HCT116 (cell line): Measurements from ENCODE around the gene TMEM132A. TPM values are rescaled to one million over a fixed set of nuclear protein-coding genes. Genes with fewer than 3 reads are reported as not detected.

Experiments
- ATAC-seq: fragments of 200-7000 bp; cut with Tn5 transposase; 2 replicates; pipeline ENCODE4 v1.9.1; 2020; ENCODE audit warnings: mild to moderate bottlenecking, moderate library complexity
- BruUV-seq: library from RNA; stranded (reverse); fragments of 400-500 nt; replicated peaks from 2 replicates; lab custom pipeline; 2021; lab: Mats Ljungman, UMichigan
- CTCF ChIA-PET: fragments of 300-600 bp; sonication (Branson Sonifier 250); formaldehyde crosslinking; loops from one replicate; lab custom pipeline; 2021; ENCODE audit warnings: antibody characterized with exemption; lab: Charles Lee
- POLR2A ChIA-PET: fragments of 300-600, 350-600 bp; sonication (Branson Sonifier 250); formaldehyde crosslinking; loops from one replicate; lab custom pipeline; 2021; ENCODE audit warnings: antibody characterized with exemption; lab: Charles Lee
- RAD21 ChIA-PET, 2 experiments: fragments of 300-600 bp; sonication (Branson Sonifier 250); formaldehyde crosslinking; loops; one replicate each; lab custom pipeline; 2023; ENCODE audit warnings: low total read pairs in 2 of 2; ENCODE audit not compliant: uncharacterized antibody in 2 of 2, unreplicated experiment in 2 of 2, low non-redundant PET in 1 of 2; lab: Charles Lee
- DNase-seq: peaks from one replicate; pipeline ENCODE4 v3.0.0-alpha.2; 2010; ENCODE audit warnings: low read depth, low spot score
- H2AFZ ChIP-seq: fragments of 200-600 bp; shearing (Covaris generic), sonication (generic); 2 replicates; pipeline ENCODE4 v1.6.1; 2017; ENCODE audit warnings: low read depth, mixed run types, mixed read lengths, antibody characterized with exemption, low read length; ENCODE audit not compliant: poor library complexity, severe bottlenecking
- H3K27ac ChIP-seq: 2 replicates; pipeline ENCODE4 v1.5.1; 2012; ENCODE audit warnings: low read depth, low read length
- H3K27me3 ChIP-seq: fragments of 200-600 bp; sonication (generic); 2 replicates; pipeline ENCODE4 v1.6.1; 2016; ENCODE audit warnings: mixed run types, low read length, mixed read lengths; ENCODE audit not compliant: insufficient read depth
- H3K36me3 ChIP-seq, 2 experiments: fragments of 200-500 bp in 1 of 2; fragments of 200-600 bp in 1 of 2; sonication (Bioruptor generic) in 1 of 2; sonication (generic) in 1 of 2; 2 replicates each; pipeline versions ENCODE4 v1.5.1 to v1.6.1; 2014 to 2016; ENCODE audit warnings: low read length in 2 of 2, inconsistent platforms in 1 of 2, mixed read lengths in 1 of 2, mixed run types in 1 of 2; ENCODE audit not compliant: insufficient read depth in 2 of 2, control insufficient read depth in 1 of 2
- H3K4me1 ChIP-seq, 2 experiments: fragments of 200-600 bp in 1 of 2; sonication (generic) in 1 of 2; 2 replicates each; pipeline versions ENCODE4 v1.5.1 to v1.6.1; 2012 to 2017; ENCODE audit warnings: low read length in 2 of 2, inconsistent platforms in 1 of 2, mild to moderate bottlenecking in 1 of 2, mixed read lengths in 1 of 2, mixed run types in 1 of 2, moderate library complexity in 1 of 2; ENCODE audit not compliant: insufficient read depth in 2 of 2, control insufficient read depth in 1 of 2
- H3K4me2 ChIP-seq: fragments of 200-600 bp; sonication (generic); 2 replicates; pipeline ENCODE4 v1.6.1; 2017; ENCODE audit warnings: mixed run types, low read length, mixed read lengths
- H3K4me3 ChIP-seq, 2 experiments: fragments of 200-600 bp in 1 of 2; sonication (generic) in 1 of 2; replicated peaks in 1 of 2; 2 replicates each; pipeline ENCODE4 v1.5.1; 2011 to 2016; ENCODE audit warnings: low read length in 2 of 2, control low read depth in 1 of 2, low read depth in 1 of 2, mild to moderate bottlenecking in 1 of 2, mixed read lengths in 1 of 2, mixed run types in 1 of 2
- H3K79me2 ChIP-seq: fragments of 200-600 bp; sonication (generic); 2 replicates; pipeline ENCODE4 v1.6.1; 2017; ENCODE audit warnings: mild to moderate bottlenecking, mixed run types, low read length, moderate library complexity, mixed read lengths; ENCODE audit not compliant: insufficient read depth
- H3K9ac ChIP-seq: fragments of 200-600 bp; sonication (generic); 2 replicates; pipeline ENCODE4 v1.6.1; 2016; ENCODE audit warnings: low read length, mixed read lengths
- H3K9me2 ChIP-seq: fragments of 200-600 bp; sonication (generic), shearing (Covaris generic); 2 replicates; pipeline ENCODE4 v1.6.1; 2017; ENCODE audit warnings: mixed run types, mild to moderate bottlenecking, moderate library complexity; ENCODE audit not compliant: insufficient read depth
- H3K9me3 ChIP-seq, 2 experiments: fragments of 200-500 bp in 1 of 2; fragments of 200-600 bp in 1 of 2; sonication (Bioruptor generic) in 1 of 2; sonication (generic) in 1 of 2; 2 replicates each; pipeline ENCODE4 v1.6.1; 2014 to 2017; ENCODE audit warnings: low read length in 2 of 2, mixed read lengths in 2 of 2, inconsistent platforms in 1 of 2, low read depth in 1 of 2, mild to moderate bottlenecking in 1 of 2, mixed run types in 1 of 2, moderate library complexity in 1 of 2; ENCODE audit not compliant: control insufficient read depth in 1 of 2, insufficient read depth in 1 of 2
- H4K20me1 ChIP-seq: fragments of 200-600 bp; sonication (generic), shearing (Covaris generic); 2 replicates; pipeline ENCODE4 v1.6.1; 2017; ENCODE audit warnings: mixed run types, mild to moderate bottlenecking, moderate library complexity; ENCODE audit not compliant: insufficient read depth
- ATF3 ChIP-seq: IDR thresholded peaks from 2 replicates; pipeline ENCODE4 v1.6.1; 2012
- ELF1 ChIP-seq: IDR thresholded peaks from 2 replicates; pipeline ENCODE4 v1.6.1; 2012; ENCODE audit warnings: low read depth, borderline replicate concordance
- EZH2 ChIP-seq: fragments of 200-600 bp; sonication (generic); IDR thresholded peaks from 2 replicates; pipeline ENCODE4 v1.6.1; 2017; ENCODE audit warnings: antibody characterized with exemption, mixed run types
- EZH2phosphoT487 ChIP-seq: fragments of 200-600 bp; IDR thresholded peaks from 2 replicates; pipeline ENCODE4 v1.6.1; 2018; ENCODE audit warnings: antibody characterized with exemption, borderline replicate concordance
- FOSL1 ChIP-seq: IDR thresholded peaks from 2 replicates; pipeline ENCODE4 v1.6.1; 2012; ENCODE audit warnings: low read depth
- JUND ChIP-seq: IDR thresholded peaks from 2 replicates; pipeline ENCODE4 v1.6.1; 2012
- MAX ChIP-seq: IDR thresholded peaks from 2 replicates; pipeline ENCODE4 v1.6.1; 2012
- POLR2A ChIP-seq: IDR thresholded peaks from 2 replicates; pipeline ENCODE4 v1.7.0; 2011; ENCODE audit warnings: borderline replicate concordance; ENCODE audit not compliant: insufficient read depth, insufficient read length; ENCODE audit errors: extremely low read depth
- RAD21 ChIP-seq: IDR thresholded peaks from 2 replicates; pipeline ENCODE4 v1.6.1; 2012; ENCODE audit warnings: low read depth, mild to moderate bottlenecking
- SIN3A ChIP-seq: IDR thresholded peaks from 2 replicates; pipeline ENCODE4 v1.6.1; 2012; ENCODE audit warnings: low read depth
- SP1 ChIP-seq: IDR thresholded peaks from 2 replicates; pipeline ENCODE4 v1.6.1; 2012; ENCODE audit warnings: low read depth
- SRF ChIP-seq: IDR thresholded peaks from 2 replicates; pipeline ENCODE4 v1.6.1; 2012; ENCODE audit warnings: low read depth
- ZNF274 ChIP-seq: fragments of 200-500 bp; sonication (Bioruptor generic); IDR thresholded peaks from 2 replicates; pipeline ENCODE4 v1.6.1; 2014; ENCODE audit warnings: mild to moderate bottlenecking, low read depth, low read length, inconsistent platforms
- intact Hi-C: fragments of 100-400 bp; cut with micrococcal nuclease; formaldehyde crosslinking; loops from 2 replicates; pipeline ENCODE4 v1.10.0; 2022
- total RNA-seq: library from RNA; stranded (reverse); gene quantifications from one replicate; pipeline ENCODE4 v1.2.1, GENCODE V29; 2021; ENCODE audit not compliant: unreplicated experiment

The TMEM132A gene
- total RNA-seq, 1 experiment from 2014 or later, result 120 TPM

- no peak overlapping the region for H3K27ac ChIP-seq
- ChIA-PET RAD21 (no interaction called here), CTCF (no interaction called here), POLR2A (no interaction called here)
- H3K9me2 ChIP-seq, result no peaks in the 10 kb centered on the region
- no peaks in the 10 kb centered on the region for H3K4me1 ChIP-seq
- intact Hi-C loops, result no loop called here
- H3K79me2 ChIP-seq, result no peaks in the 10 kb centered on the region
- DNase-seq, result no peak
- H4K20me1 ChIP-seq, result no peaks in the 10 kb centered on the region
- no peak overlapping the region for H2AFZ ChIP-seq
- H3K36me3 ChIP-seq, result no peaks in the 10 kb centered on the region
- no TSS peak for BruUV-seq
- ATAC-seq, result no peak
- H3K4me2 ChIP-seq, result no peak overlapping the region
- no peaks in the 10 kb centered on the region for H3K9me3 ChIP-seq
- H3K4me3 ChIP-seq, result no peak overlapping the region
- no peaks in the 10 kb centered on the region for H3K27me3 ChIP-seq
- TF ChIP-seq POLR2A, result no peak
- TF ChIP-seq SP1, result no peak
- TF ChIP-seq ELF1, result no peak
- H3K9ac ChIP-seq, result no peak overlapping the region
Observed at GRCh38 chr11:60950933-60951605, 26.8 kb downstream of the TMEM132A start.

GRCh38 chr11:60951606-60951903, 27.3 kb downstream of the TMEM132A start:
- no peaks in the 10 kb centered on the region for H3K4me1 ChIP-seq
- TF ChIP-seq EZH2phosphoT487, result no peak
- no peak for TF ChIP-seq FOSL1
- no peak for TF ChIP-seq MAX
- no peak for TF ChIP-seq ZNF274
- TF ChIP-seq RAD21, result no peak
- TF ChIP-seq SRF, result no peak
- TF ChIP-seq ATF3, result no peak
- no peak for TF ChIP-seq SIN3A
- no peak for TF ChIP-seq EZH2
- no peak for TF ChIP-seq JUND
- no peak for DNase-seq
- CTCF ChIA-PET, result no interaction called here
- intact Hi-C loops, result no loop called here
- no TSS peak for BruUV-seq
- no peaks in the 10 kb centered on the region for H4K20me1 ChIP-seq
- no peak overlapping the region for H3K4me2 ChIP-seq
- POLR2A ChIA-PET, result no interaction called here
- no peaks in the 10 kb centered on the region for H3K79me2 ChIP-seq
- H3K27me3 ChIP-seq, result no peaks in the 10 kb centered on the region
- H3K36me3 ChIP-seq, result no peaks in the 10 kb centered on the region
- no peak overlapping the region for H3K27ac ChIP-seq
- H3K4me3 ChIP-seq, result no peak overlapping the region
- ATAC-seq, result no peak
- RAD21 ChIA-PET, result no interaction called here
- H2AFZ ChIP-seq, result no peak overlapping the region
- no peaks in the 10 kb centered on the region for H3K9me2 ChIP-seq
- no peak overlapping the region for H3K9ac ChIP-seq
- no peaks in the 10 kb centered on the region for H3K9me3 ChIP-seq
